Astrocyte of the spinal cord (primary cell): ENCODE data around the gene SPATA4.

ENCODE experiments used
- DNase-seq: peaks from one replicate; pipeline ENCODE4 v3.0.0; 2011; ENCODE audit warnings: low read depth, low spot score
- H3K4me3 ChIP-seq: 2 replicates; pipeline ENCODE4 v1.5.1; 2011; ENCODE audit warnings: low read depth, mild to moderate bottlenecking, low read length, moderate library complexity
- in situ Hi-C: cut with HindIII; loops from 2 replicates; pipeline ENCODE4 v1.10.0; 2017; ENCODE audit warnings: low sequenced_read_pairs
- TF ChIP-seq, protein P1 (sequence below): IDR thresholded peaks from 2 replicates; pipeline ENCODE4 v1.5.1; 2012; ENCODE audit warnings: low read depth, mild to moderate bottlenecking, low read length, inconsistent platforms

Gene SPATA4

DNA sequence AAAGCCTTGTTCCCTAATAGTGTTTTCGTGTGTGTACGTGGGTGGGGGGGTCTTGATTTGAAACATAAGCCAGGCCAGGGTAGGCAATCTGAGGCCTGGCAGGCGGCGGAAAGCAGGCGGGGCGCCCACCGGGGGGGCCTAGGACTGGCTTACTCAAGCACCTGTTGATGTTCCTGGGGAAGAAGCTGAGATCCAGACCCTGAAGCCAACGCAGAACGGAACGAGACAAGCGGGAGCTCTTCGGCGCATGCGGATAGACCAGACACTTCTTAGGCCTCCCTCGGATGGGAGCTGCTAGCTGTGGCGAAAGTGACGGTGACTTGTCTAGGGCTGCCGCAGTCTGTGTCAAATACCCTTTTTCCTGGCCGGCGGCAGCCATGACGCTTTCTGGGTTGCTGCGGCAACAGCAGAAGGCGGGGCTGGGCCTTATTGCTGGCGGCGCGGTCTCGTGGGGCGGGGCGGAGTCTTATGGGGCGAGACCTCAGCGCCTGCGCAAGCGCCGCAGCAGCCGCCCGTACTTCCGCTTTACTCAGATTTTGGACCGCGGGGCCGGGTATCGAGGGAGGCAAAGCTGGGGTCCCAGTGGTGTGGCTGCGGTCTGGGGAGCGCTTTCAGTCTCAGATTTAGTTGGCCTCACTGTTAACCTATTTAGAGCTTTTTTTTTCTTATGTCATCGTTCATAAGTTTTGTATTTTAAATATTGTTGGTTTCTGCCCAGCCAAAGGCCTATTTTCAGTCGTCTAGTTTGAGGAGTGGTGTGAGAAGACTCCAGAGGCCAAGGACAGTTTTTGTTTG, at the start of gene SPATA4:
TSS of gene SPATA4 (minus strand) at position 402 of the 795 bp plus-strand sequence. CDS start at position 379, 23 bp downstream.
- peak; percentile 93 for DNase-seq
- TF ChIP-seq, protein P1, sequence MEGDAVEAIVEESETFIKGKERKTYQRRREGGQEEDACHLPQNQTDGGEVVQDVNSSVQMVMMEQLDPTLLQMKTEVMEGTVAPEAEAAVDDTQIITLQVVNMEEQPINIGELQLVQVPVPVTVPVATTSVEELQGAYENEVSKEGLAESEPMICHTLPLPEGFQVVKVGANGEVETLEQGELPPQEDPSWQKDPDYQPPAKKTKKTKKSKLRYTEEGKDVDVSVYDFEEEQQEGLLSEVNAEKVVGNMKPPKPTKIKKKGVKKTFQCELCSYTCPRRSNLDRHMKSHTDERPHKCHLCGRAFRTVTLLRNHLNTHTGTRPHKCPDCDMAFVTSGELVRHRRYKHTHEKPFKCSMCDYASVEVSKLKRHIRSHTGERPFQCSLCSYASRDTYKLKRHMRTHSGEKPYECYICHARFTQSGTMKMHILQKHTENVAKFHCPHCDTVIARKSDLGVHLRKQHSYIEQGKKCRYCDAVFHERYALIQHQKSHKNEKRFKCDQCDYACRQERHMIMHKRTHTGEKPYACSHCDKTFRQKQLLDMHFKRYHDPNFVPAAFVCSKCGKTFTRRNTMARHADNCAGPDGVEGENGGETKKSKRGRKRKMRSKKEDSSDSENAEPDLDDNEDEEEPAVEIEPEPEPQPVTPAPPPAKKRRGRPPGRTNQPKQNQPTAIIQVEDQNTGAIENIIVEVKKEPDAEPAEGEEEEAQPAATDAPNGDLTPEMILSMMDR, result no peak
- H3K4me3 ChIP-seq, result peak within 1 kb of the TSS; percentile 51
- in situ Hi-C loops, result no loop called here

DNA sequence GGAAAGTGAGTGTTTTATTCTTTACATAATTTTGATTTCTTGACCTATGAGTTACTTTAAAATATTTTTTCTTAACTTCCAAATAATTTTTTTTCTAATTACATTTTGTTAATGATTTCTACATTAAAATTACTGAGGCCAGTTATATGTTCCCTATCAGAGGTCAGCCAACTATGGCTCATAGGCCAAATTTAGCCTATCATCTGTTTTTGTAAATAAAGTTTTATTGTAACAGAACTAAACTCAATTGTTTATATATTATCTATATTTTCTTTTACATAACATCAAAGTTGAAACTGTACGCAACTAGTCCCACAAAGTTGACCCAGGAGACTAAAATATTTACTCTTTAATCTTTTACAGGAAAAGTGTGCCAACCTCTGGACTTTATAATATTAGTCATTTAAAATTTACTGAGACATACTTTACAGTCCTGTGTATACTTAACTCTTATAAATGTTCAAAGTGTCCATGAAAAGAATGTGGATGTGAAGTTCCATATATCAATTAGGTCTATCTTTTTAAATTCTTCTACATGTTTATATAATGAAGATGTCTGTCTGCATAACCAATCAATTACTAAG, 47.5 kb upstream of the SPATA4 start:
- H3K4me3 ChIP-seq, result no peak overlapping the region
- in situ Hi-C loops, result no loop called here
- DNase-seq, result no peak
- TF ChIP-seq, protein P1, result no peak

GRCh38 chr4:176241703-176242102, 46.3 kb upstream of the SPATA4 start:
- TF ChIP-seq, protein P1, result no peak
- in situ Hi-C loops, result no loop called here
- DNase-seq, result no peak
- H3K4me3 ChIP-seq, result no peak overlapping the region

DNA sequence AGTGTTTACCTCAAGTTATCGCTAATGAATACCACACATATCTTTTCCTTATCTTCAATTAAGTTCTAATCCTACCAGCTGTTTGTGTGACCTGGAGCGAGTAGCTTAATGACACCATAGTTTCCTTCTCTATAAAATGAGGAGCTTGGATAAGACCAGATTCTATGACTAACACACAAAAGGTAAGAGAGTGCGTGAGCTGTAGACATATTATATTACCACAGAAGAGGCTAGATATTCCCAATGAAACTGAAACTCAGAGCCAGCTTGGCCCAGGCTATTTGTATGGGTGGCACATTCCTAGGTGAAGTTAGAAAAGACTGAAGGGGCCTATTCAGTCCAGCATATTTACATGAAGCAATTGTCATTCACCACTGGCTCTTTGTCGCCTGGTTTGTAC, 43.4 kb upstream of the SPATA4 start:
- DNase-seq, result peak; percentile 20
- H3K4me3 ChIP-seq, result no peak overlapping the region
- TF ChIP-seq, protein P1, result no peak
- in situ Hi-C loops, result no loop called here

GRCh38 chr4:176238157-176238610, 42.8 kb upstream of the SPATA4 start:
- H3K4me3 ChIP-seq, result no peak overlapping the region
- peak; percentile 83 for DNase-seq
- in situ Hi-C loops, result no loop called here
- TF ChIP-seq, protein P1, result no peak

DNA sequence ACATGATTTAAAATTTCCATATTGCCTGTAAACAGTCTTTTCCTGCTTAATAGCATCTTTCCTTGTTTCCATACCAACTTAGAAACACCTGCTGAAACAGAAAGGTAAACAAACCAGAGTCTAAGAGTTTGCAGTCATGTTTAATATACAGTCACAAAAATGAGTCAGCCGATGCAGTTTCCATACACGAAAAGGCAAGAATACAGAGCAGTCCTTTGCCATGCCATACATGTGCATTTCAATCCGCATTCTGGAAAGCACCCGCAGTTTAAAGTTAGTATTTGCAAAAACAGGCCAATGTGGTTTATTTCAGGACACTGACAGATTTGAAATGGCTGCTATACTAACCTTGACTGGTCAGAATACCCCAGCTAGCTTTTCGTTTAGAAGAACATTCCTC, 41.6 kb upstream of the SPATA4 start:
- TF ChIP-seq, protein P1, result no peak
- H3K4me3 ChIP-seq, result no peak overlapping the region
- DNase-seq, result no peak
- in situ Hi-C loops, result no loop called here
